Activated CD8-positive, alpha-beta memory T cell treated with anti-CD3 and anti-CD28 coated beads, Interleukin-2, amount 10 ng/mL, durations not matched to agents 7 days and 5 days (primary cell): ENCODE measurements around the gene MYF5. TPM values are rescaled to one million over a fixed set of nuclear protein-coding genes. Genes with fewer than 3 reads are reported as not detected.

Source experiments
- ATAC-seq: fragments of 150-1000 bp; cut with Tn5 transposase; one replicate; pipeline ENCODE4 v1.10.0; 2021; ENCODE audit warnings: moderate library complexity
- CTCF ChIA-PET: fragments of 350-600 bp; sonication (Branson Sonifier 250); formaldehyde crosslinking; loops from one replicate; lab custom pipeline; 2021; ENCODE audit warnings: antibody characterized with exemption; lab: Charles Lee
- DNase-seq: peaks from one replicate; pipeline ENCODE4 v3.0.0-alpha.2; 2020
- H3K27ac Mint-ChIP-seq: one replicate; pipeline ENCODE4 v1.8.0; 2021; ENCODE audit warnings: mild to moderate bottlenecking, mixed read lengths
- H3K27me3 Mint-ChIP-seq: one replicate; pipeline ENCODE4 v1.8.0; 2021; ENCODE audit warnings: mixed read lengths
- H3K36me3 Mint-ChIP-seq: one replicate; pipeline ENCODE4 v1.8.0; 2021; ENCODE audit warnings: mild to moderate bottlenecking, mixed read lengths
- H3K4me1 Mint-ChIP-seq: one replicate; pipeline ENCODE4 v1.8.0; 2021; ENCODE audit warnings: mixed read lengths
- H3K4me3 Mint-ChIP-seq: one replicate; pipeline ENCODE4 v1.8.0; 2021; ENCODE audit warnings: mild to moderate bottlenecking, moderate library complexity, mixed read lengths
- H3K9me3 Mint-ChIP-seq: one replicate; pipeline ENCODE4 v1.8.0; 2022; ENCODE audit warnings: low read depth, mixed read lengths
- total RNA-seq, 2 experiments: library from RNA; stranded (reverse); gene quantifications; one replicate each; pipeline ENCODE4 v1.2.3, GENCODE V29; 2021

The MYF5 gene
- total RNA-seq, 2 experiments from 2014 or later = not detected

DNA sequence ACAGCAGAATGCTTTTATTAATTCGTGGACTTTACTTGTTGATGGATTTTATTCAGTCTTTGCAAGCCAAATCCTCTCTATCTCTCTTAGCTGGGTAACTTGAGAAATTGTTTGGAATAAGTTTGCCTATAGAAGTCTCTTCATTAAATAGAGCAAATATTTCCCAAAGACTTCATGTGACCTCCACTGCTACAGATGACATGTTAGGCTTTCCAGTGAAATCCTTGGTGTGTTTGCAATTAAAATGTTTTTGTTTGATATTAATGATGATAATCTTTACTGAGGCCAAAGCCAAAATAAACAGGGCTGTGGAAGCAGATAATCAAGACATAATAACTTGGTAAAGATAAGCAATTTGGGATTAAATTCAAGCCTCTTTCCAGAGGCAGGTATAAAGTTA lies 4.8 kb upstream of the MYF5 start:
- peaks cover 5% of the 10 kb centered on the region for H3K4me1 Mint-ChIP-seq
- peaks cover 63% of the 10 kb centered on the region for H3K27me3 Mint-ChIP-seq
- H3K4me3 Mint-ChIP-seq = no peak overlapping the region
- DNase-seq (no peak), ATAC-seq (no peak)
- H3K27ac Mint-ChIP-seq = no peak overlapping the region
- CTCF ChIA-PET = no interaction called here
- no peaks in the 10 kb centered on the region for H3K9me3 Mint-ChIP-seq
- peaks cover 2% of the 10 kb centered on the region for H3K36me3 Mint-ChIP-seq

DNA sequence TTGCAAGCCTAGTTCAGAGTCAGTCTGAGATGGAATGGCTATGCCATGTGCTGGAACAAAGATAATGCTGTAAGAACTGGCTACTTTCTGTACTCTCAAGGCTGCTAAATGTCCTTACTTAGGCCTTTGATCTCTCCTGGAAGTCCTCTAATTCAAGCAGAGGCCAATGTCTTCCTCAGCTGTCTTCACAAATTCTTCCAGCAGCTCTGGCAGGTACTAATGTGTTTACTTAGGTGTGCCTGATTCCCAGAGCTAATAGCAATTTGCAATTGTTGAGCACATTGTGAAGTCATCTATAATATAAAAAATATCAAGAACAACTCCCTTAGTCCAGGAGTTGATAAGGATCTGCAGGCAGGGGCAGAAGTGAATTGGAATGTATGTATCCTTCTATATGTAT lies 3.8 kb upstream of the MYF5 start:
- CTCF ChIA-PET = interaction anchor here (0.5 kb wide), 1 partner anchor 690 kb away, joined by 3 read pairs; no protein-coding TSS in a partner anchor
- no peak overlapping the region for H3K4me3 Mint-ChIP-seq

DNA sequence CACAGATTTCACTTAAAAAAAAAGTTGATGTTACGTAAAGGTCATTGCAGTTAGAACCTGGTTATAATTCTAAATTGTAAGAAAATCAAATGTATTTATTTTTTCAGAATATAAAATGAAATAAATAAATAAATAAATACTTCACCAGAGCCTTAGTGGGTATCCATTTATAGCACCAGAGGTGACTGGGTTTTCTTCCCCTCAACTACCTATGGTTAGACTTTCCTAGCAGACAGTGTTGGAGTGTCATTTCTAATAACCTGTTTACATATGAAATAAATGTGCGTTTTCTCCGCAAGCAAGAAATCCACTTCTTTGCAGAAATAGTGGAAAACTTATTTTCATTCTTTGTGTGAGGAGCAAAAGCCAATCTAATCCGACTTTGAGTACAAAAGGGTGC lies 3.3 kb upstream of the MYF5 start:
- ATAC-seq (no peak), DNase-seq (no peak)
- Mint-ChIP-seq H3K4me1 (peaks cover 5% of the 10 kb centered on the region), H3K27me3 (peaks cover 59% of the 10 kb centered on the region), H3K4me3 (no peak overlapping the region), H3K36me3 (peaks cover 2% of the 10 kb centered on the region), H3K9me3 (no peaks in the 10 kb centered on the region), H3K27ac (no peak overlapping the region)
- CTCF ChIA-PET = no interaction called here

More for the DNA sequence above, 3.8 kb upstream of the MYF5 start:
- H3K36me3 Mint-ChIP-seq = peaks cover 2% of the 10 kb centered on the region
- no peak for ATAC-seq
- no peak for DNase-seq
- H3K27me3 Mint-ChIP-seq = peaks cover 57% of the 10 kb centered on the region
- H3K9me3 Mint-ChIP-seq = no peaks in the 10 kb centered on the region
- peaks cover 5% of the 10 kb centered on the region for H3K4me1 Mint-ChIP-seq
- H3K27ac Mint-ChIP-seq = no peak overlapping the region

DNA sequence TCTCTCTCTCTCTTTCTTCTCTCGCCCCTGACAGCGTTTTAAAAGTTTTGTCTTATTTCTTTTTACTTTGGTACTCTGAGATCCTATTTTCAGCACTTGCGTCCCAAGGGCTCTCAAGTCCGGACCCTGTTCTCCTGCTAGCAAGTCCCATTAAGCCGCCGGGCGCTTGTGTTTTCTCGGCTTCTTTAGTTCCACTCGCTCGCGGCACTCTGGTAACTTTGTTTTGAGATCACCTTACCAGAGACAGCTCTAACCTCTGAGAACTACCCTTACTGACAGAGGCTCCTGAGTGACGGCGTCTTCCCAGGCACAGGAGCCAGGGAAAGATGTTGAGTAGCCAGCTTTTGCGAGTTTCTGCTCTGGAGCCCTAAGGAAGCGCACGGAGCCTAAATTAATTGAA lies 2.7 kb upstream of the MYF5 start:
- no peak overlapping the region for H3K27ac Mint-ChIP-seq
- CTCF ChIA-PET = no interaction called here
- peaks cover 52% of the 10 kb centered on the region for H3K27me3 Mint-ChIP-seq
- no peaks in the 10 kb centered on the region for H3K9me3 Mint-ChIP-seq
- no peaks in the 10 kb centered on the region for H3K4me1 Mint-ChIP-seq
- DNase-seq (no peak), ATAC-seq (no peak)
- no peak overlapping the region for H3K4me3 Mint-ChIP-seq
- H3K36me3 Mint-ChIP-seq = peaks cover 2% of the 10 kb centered on the region

DNA sequence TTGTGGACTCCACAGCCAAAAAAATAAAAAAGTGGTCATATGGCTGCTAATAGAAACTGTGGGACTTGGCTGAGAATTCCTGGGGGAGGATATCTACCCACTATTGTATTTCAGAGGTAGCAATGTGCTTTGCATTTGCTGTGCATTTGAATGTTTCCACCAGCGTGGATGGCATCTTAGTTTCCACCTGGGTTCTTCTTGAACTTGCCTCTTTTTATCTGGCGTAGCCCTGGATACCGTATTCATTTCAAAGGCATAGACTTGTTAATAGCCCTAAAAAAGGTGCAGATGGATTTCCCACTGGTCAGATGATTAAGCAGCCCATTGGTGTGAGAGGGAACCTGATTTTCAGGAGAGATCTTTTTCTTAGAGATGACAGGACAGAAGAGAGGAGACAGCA lies 1.9 kb upstream of the MYF5 start:
- ATAC-seq (no peak), DNase-seq (no peak)
- Mint-ChIP-seq H3K27ac (no peak overlapping the region), H3K4me3 (no peak overlapping the region), H3K4me1 (no peaks in the 10 kb centered on the region), H3K36me3 (peaks cover 2% of the 10 kb centered on the region), H3K9me3 (no peaks in the 10 kb centered on the region), H3K27me3 (peaks cover 45% of the 10 kb centered on the region)
- CTCF ChIA-PET = no interaction called here

DNA sequence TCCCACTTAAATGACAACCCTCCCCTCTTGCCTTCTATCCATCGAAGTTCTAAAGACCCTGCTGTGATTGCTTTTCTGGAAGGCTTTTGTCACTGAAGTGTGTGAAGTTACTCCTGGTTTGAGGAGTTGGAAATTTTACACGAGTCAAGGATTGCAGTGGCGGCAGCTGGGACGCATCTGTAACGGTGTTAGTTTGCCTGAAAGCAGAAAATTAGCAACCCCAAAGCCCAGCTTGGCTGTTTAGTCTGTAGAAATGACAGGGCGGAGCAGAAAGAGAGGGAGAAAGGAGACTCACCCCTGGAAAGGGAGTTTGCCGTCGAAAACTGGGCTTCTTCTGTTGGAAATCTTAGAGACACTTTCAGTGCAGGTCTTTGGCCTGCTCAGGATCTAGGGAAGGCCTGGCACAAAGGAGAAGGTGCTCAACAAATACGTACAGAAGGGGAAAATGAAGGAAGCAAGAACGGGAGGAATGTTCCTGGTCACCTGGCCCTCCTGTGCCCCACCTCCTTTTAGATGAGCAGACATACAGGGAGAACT lies 931 bp upstream of the MYF5 start:
- H3K9me3 Mint-ChIP-seq = no peaks in the 10 kb centered on the region
- H3K27ac Mint-ChIP-seq = no peak overlapping the region
- H3K4me1 Mint-ChIP-seq = no peaks in the 10 kb centered on the region
- H3K4me3 Mint-ChIP-seq = no peak overlapping the region
- peaks cover 2% of the 10 kb centered on the region for H3K36me3 Mint-ChIP-seq
- DNase-seq (no peak), ATAC-seq (no peak)
- peaks cover 42% of the 10 kb centered on the region for H3K27me3 Mint-ChIP-seq
- CTCF ChIA-PET = no interaction called here

DNA sequence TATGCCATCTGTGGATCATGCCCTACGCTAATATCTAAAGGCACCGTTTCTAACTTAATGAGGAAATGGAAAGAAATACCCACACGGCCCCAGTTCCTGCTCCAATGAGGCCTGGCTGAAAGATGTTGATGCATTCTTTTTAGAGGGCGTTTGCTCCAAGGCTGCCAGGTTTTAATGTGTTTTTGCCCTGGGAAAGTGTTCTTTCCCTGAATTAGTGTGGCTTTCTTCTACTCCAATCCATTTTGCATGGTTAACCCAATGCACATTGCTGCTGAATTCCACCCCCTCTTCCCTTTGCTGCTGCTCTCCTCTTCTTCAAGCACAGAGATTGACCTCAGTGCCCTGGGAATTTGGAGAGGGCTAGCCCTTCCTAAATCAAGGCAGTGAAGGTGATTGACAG lies 1.1 kb downstream of the MYF5 start:
- ATAC-seq = no peak
- CTCF ChIA-PET = no interaction called here

DNA sequence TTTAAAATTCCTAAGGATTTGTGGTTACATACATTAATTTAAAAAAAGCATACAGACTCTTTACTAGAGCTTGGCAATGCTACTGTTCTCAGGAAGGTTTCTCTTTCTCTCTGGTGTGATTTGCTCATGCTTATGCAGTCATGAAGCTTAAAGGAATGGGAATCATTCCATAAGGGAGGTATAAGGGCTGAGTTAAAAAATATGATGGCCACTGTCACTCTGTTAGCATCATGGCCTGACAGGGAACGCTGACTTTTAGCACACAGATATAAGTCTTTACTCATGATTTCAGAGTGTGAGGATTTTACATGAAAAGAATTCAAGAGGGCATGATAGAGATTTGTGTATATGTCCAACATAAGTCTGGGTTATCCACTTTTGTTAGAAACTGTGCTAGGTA lies 3.8 kb downstream of the MYF5 start:
- no peaks in the 10 kb centered on the region for H3K4me1 Mint-ChIP-seq
- H3K4me3 Mint-ChIP-seq = no peak overlapping the region
- no peaks in the 10 kb centered on the region for H3K9me3 Mint-ChIP-seq
- H3K36me3 Mint-ChIP-seq = no peaks in the 10 kb centered on the region
- DNase-seq (no peak), ATAC-seq (no peak)
- CTCF ChIA-PET = no interaction called here
- peaks cover 18% of the 10 kb centered on the region for H3K27me3 Mint-ChIP-seq
- no peak overlapping the region for H3K27ac Mint-ChIP-seq

More for the DNA sequence above, 1.1 kb downstream of the MYF5 start:
- DNase-seq = no peak
- no peaks in the 10 kb centered on the region for H3K4me1 Mint-ChIP-seq
- no peak overlapping the region for H3K4me3 Mint-ChIP-seq
- H3K9me3 Mint-ChIP-seq = no peaks in the 10 kb centered on the region
- H3K27ac Mint-ChIP-seq = no peak overlapping the region
- peaks cover 2% of the 10 kb centered on the region for H3K36me3 Mint-ChIP-seq
- H3K27me3 Mint-ChIP-seq = peaks cover 38% of the 10 kb centered on the region

DNA sequence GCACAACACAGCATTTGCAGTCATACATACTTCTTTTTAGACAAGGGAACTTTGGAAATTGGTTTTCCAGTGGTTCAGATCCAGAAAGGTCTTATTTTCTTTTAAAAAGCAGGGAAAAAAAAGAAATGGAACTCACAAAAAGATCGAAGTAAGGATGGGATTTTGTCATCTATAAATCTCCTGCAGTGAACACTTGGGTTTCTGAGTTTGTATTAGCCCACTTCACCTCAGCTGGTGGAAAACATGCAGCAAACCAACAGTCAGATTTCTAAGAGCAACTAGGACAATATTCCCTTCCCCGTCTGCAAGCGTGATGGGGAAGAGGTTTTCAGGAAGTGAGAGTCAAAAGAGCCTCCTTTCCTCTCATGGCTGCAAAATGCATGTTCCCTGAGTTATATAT lies 4.6 kb downstream of the MYF5 start:
- H3K4me3 Mint-ChIP-seq = no peak overlapping the region
- H3K4me1 Mint-ChIP-seq = no peaks in the 10 kb centered on the region
- ATAC-seq (no peak), DNase-seq (no peak)
- no peak overlapping the region for H3K27ac Mint-ChIP-seq
- H3K27me3 Mint-ChIP-seq = peaks cover 13% of the 10 kb centered on the region
- H3K36me3 Mint-ChIP-seq = no peaks in the 10 kb centered on the region
- no peaks in the 10 kb centered on the region for H3K9me3 Mint-ChIP-seq
- CTCF ChIA-PET = no interaction called here

DNA sequence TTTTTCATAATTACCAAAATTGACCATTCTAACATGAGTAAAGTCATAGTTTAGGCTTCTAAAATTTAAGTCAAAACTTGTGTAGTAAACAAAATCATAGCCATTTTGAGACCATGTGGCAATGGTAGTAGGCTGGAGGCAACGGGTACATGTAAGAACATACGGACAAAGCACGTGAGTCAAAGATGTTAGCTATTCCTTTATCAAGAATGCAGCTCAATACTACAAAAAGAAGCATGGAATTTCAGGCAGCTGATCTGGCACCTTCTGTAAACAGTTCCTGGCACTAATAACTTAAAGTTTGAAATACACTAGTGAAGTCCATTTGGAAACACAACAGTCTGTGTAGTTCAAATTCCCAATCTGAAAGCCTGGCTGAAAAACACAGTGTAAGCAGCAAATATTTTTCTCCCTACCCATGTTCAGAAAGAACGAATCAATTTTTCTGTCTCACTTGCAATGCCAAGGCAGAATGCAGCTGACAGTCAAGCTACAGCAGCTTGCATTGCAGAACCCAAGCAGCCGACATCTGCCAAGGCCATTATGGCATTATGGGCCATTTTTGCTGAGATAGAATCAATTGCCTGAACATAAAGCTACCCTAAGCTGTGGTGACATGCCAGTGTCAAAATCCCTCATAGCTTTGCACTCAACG lies 29.3 kb downstream of the MYF5 start:
- Mint-ChIP-seq H3K27me3 (no peaks in the 10 kb centered on the region), H3K4me1 (no peaks in the 10 kb centered on the region)
- CTCF ChIA-PET = no interaction called here

DNA sequence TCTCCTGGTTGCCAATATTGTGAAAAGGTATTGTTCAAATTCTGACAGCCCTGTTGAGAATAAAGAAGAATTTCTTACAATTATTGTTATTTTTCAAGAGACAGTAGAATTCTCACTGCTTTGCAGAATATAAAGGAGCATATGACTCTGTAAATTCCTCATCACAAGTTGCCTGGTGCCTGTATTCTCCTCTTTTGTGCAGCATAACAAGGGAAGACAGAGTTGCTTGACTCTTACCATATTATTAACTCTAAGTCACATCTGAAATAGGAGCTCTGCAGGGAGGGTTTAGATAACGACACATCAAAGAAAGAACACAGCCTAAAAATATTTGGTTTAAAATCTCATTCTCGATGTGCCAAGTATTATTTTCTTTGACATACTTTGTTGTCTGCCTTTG lies 31.1 kb downstream of the MYF5 start:
- Mint-ChIP-seq H3K4me1 (no peaks in the 10 kb centered on the region), H3K4me3 (no peak overlapping the region), H3K27me3 (no peaks in the 10 kb centered on the region), H3K9me3 (no peaks in the 10 kb centered on the region), H3K36me3 (no peaks in the 10 kb centered on the region), H3K27ac (no peak overlapping the region)
- CTCF ChIA-PET = no interaction called here
- ATAC-seq (no peak), DNase-seq (no peak)

More for the DNA sequence above, 29.3 kb downstream of the MYF5 start:
- Mint-ChIP-seq H3K9me3 (no peaks in the 10 kb centered on the region), H3K4me3 (no peak overlapping the region), H3K36me3 (no peaks in the 10 kb centered on the region), H3K27ac (no peak overlapping the region)
- ATAC-seq = no peak
- DNase-seq = no peak

DNA sequence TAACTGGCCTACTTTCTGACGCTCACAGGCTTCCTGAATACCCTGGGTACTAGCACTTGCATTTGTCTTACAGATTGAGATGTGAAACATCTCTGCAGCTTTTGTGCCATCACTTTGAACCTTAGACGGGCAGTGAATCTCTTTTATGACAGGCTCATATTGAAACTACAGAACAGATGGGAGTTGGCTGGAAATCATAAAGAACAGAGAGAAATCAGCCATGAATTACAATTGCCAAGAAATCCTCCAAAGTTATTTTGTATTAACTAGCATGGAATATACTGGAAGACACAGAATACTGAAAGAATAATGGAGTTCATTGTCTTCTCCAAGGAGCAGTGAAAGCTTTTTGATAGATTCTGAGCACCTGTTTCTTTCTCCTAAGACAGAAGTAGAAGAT lies 32.7 kb downstream of the MYF5 start:
- CTCF ChIA-PET = no interaction called here
- no peak overlapping the region for H3K4me3 Mint-ChIP-seq
- H3K9me3 Mint-ChIP-seq = no peaks in the 10 kb centered on the region
- no peak for ATAC-seq
- no peak for DNase-seq
- H3K36me3 Mint-ChIP-seq = no peaks in the 10 kb centered on the region
- no peaks in the 10 kb centered on the region for H3K27me3 Mint-ChIP-seq
- no peak overlapping the region for H3K27ac Mint-ChIP-seq
- H3K4me1 Mint-ChIP-seq = no peaks in the 10 kb centered on the region

DNA sequence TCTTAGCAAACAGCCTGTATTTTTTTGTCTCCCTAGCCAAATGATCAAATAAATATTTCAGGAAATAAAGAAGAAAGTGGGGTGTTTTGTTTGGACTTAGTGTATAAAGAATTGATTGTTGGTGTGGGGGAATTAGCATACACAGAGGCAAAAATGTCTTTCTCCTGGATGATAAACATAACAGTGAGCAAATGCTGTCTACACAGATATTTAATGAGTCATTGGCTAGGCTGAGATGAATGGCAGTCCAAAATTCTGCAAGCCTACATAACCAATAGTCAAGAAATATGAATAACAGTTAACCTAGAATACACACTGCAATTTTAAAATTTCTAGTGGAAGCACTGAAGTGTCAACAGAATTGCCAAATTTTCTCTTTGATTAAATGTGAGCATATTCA lies 35.8 kb downstream of the MYF5 start:
- no peaks in the 10 kb centered on the region for H3K9me3 Mint-ChIP-seq
- CTCF ChIA-PET = no interaction called here
- DNase-seq (no peak), ATAC-seq (no peak)
- no peak overlapping the region for H3K27ac Mint-ChIP-seq
- no peaks in the 10 kb centered on the region for H3K27me3 Mint-ChIP-seq
- no peak overlapping the region for H3K4me3 Mint-ChIP-seq
- H3K4me1 Mint-ChIP-seq = no peaks in the 10 kb centered on the region
- H3K36me3 Mint-ChIP-seq = no peaks in the 10 kb centered on the region

DNA sequence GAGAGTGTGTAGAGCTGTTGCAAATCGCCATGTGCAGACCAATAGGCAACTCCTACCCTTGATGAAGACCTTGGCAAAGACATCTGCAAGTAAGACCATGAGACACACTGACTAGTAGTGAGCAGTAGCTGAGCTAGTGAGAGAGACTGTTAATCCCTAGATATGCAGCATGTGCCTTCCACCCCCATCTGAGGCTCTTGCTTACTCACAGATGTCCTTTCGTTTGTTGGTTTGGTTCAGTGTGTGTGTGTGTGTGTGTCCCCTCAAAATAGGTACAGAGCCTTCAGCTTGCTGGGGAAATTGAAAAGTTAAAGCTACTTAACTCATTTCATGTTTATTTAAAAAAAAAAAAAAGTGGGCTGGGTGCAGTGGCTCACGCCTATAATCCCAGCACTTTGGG lies 37.6 kb downstream of the MYF5 start:
- H3K36me3 Mint-ChIP-seq = no peaks in the 10 kb centered on the region
- H3K27me3 Mint-ChIP-seq = no peaks in the 10 kb centered on the region
- H3K4me1 Mint-ChIP-seq = no peaks in the 10 kb centered on the region
- no peak for ATAC-seq
- H3K27ac Mint-ChIP-seq = no peak overlapping the region
- H3K9me3 Mint-ChIP-seq = no peaks in the 10 kb centered on the region
- no peak overlapping the region for H3K4me3 Mint-ChIP-seq
- no peak for DNase-seq
- CTCF ChIA-PET = no interaction called here
